IPS-11a (cell line): Measurements from ENCODE around the gene GM2A.
"Not testable (repeated sequence)": the region's sequence is repeated elsewhere in the genome, so short reads cannot be mapped to it uniquely, and the experiment has no call there.

Experiments
- H3K4me3 ChIP-seq: one replicate; pipeline ENCODE4 v1.5.1; 2013; ENCODE audit warnings: low read depth, low read length, control low read depth

Gene GM2A

DNA sequence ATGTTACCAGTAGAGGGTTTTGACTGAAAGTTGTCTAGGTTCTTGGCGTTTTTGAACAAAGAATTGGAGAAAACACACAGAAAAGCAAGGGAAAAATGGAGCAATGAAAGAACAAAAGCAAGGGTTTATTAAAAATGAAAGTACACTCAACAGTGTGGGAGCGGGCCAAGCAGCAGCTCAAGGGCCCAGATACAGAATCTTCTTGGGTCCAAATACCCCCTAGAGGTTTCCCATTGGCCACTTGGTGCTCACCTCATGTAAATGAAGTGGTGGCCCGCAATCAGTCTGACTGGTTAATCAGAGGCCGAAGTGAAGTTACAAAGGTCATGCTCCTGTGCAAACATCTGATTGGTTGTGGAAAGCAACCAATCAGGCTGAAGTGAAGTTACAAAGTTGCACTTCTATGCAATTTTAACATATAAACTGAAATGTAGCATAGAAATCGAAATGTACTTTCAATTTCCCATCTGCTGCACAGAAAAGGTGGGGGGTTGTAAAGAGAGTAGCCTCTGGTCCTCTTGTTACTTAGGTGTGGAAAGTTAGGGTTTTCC lies 1.9 kb upstream of the GM2A start:
- no peak overlapping the region for H3K4me3 ChIP-seq

DNA sequence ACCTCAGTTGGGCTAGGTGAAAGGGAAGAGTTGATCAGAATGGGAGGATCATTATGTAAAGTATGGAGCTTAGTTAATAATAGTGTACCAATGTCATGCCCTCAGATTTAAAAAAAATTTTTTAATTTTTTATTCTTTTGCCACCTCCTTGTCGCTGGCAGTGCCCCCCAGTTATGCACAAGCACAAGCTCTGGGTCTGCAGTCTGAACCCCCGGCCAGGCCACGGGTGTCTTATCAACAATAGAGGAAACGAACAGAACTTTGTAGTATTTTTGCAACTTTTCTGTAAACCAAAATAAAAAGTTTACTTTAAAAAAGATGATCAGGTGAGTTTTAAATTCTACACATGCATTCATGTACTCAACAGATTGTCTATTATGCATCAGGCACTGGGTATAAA lies 1.4 kb upstream of the GM2A start:
- H3K4me3 ChIP-seq, result no peak overlapping the region

- peak overlapping the region; percentile 63 for H3K4me3 ChIP-seq
Measured at GRCh38 chr5:151253605-151253950, 593 bp downstream of the GM2A start.

GRCh38 chr5:151254556-151254955 lies 1.6 kb downstream of the GM2A start:
- H3K4me3 ChIP-seq, result no peak overlapping the region

GRCh38 chr5:151254990-151255389 lies 2.0 kb downstream of the GM2A start:
- H3K4me3 ChIP-seq, result not testable (repeated sequence)

DNA sequence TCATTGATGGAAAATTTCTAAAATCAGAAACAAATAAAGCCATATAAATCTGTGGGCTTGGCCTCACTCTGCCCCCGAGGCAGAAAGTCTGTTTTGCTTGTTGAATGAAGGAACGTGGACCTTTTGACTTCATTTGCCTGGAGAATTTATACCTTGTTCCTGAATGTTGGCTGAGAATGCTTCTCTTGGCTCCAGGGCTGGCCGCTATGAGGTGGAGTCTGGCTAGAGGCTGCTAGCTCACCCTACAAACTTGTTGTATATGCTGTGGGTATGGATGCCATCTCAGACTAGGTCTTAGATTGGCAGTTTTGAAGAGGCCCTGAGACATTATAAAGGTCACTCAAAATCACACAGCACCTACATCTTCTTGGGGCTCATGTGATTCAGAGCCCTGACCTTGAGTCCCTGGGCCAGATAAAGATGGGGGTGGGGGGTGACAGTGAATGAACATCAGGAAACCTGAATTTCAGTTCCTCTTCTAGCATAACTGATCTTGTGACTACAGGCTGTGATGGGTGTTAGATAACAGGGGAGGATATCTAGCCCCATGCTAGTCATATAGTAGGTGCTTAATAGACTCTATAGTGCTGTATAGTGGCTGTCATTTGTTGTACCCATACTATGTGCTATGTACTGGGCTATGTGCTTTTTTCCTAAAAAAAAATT lies 2.8 kb downstream of the GM2A start:
- no peak overlapping the region for H3K4me3 ChIP-seq

DNA sequence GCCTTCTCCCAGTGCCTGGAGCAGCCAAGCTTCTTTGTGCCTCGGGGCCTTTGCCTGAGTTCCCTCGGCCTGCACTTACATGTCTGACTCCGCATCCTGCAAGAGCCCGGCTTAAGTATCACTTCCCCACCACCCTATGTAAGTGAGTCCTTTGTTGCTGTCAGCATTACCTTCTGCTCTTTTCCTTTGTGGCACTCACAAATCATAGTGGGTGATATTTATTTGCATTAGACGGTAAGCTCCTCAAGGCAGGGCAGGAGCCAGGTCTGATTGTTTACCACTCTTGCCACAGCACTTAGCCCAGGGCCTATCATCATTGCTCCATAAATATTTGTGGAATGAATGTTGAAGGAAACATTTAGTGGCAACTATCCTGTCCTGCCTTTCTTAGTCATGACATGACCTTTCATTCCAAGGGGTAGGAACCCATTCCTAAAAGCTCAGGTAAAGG lies 4.8 kb downstream of the GM2A start:
- H3K4me3 ChIP-seq, result no peak overlapping the region

DNA sequence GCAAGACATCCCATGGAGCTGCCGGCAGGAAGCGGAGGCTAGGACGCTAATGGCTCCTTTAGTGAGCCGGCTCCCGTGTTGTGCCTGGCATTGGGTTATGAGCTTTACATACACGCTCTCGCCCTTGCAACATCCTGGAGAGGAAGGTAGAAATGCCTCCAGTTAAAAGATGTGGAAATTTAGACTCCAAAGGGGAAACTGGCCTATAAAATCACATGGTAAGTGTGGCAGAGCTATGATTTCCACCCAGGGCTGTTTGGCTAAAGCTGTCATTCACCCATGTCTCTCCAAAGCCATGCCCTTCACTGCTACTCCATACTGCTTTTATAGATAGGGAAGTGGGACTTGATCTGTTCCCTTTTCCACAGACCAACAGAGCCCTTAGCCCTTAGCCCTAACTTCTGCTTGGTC lies 5.2 kb downstream of the GM2A start:
- no peak overlapping the region for H3K4me3 ChIP-seq

GRCh38 chr5:151258816-151259215 lies 5.8 kb downstream of the GM2A start:
- H3K4me3 ChIP-seq, result no peak overlapping the region

GRCh38 chr5:151259931-151260330 lies 6.9 kb downstream of the GM2A start:
- H3K4me3 ChIP-seq, result no peak overlapping the region

DNA sequence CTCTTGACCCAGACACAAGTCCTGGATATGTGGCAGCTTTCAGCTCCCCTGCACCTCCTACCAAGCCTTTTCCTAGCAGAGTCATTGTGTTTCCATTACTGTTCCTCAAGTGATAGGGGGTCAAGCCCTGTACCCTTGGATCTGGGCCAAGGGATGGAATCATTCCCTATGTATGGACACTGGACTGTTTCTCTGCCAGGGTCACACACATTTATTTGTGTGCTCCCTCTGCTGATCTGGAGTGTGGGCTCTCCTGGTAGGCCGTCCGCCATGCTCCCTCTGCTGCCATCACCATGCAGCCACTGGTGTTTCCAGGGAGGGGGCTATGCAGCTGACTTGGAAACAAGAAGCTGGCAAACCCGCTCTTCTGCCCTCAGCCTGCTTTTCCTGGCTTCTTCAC lies 9.5 kb downstream of the GM2A start:
- no peak overlapping the region for H3K4me3 ChIP-seq

DNA sequence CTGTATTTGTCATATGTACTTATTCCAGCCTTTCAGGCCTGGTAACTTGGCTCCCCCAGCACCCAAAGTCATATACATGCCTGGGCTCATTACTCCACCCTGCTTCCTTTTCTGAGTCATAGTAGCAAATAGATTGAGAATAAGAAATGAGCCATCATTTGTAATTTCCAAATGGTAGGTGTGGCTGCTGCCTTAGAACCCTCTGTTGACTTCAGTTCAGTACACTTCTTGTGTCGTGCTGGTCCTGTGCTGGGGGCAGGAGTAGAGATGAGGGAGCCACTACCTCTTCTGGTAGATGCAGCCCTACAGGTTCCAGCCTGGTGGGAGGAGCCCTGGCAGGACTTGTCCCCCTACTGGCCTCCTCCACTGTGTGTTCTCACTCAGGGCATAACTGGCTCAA lies 11.1 kb downstream of the GM2A start:
- H3K4me3 ChIP-seq, result no peak overlapping the region

- H3K4me3 ChIP-seq, result no peak overlapping the region
Measured at GRCh38 chr5:151267491-151268260, 14.7 kb downstream of the GM2A start.

- H3K4me3 ChIP-seq, result no peak overlapping the region
Measured at GRCh38 chr5:151270599-151270998, 17.6 kb downstream of the GM2A start.

DNA sequence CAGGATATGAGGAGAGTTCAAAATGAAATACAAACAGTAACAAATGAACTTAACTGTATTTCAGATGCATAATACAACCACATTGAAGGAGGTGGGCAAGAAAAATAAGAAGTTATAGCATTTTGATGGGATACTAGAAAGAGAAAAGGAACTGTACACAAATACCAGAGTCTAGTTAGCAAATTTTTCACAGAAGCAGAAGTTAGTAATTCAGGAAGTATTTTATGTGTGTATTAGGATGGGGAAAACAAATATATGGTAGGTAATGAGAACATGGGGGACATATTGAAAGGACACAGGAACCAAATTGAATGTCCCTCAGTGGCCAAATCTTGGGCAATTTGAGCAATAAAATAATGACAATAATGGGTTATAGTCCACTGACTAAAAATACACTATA lies 18.4 kb downstream of the GM2A start:
- H3K4me3 ChIP-seq, result no peak overlapping the region

GRCh38 chr5:151274666-151275065 lies 21.7 kb downstream of the GM2A start:
- no peak overlapping the region for H3K4me3 ChIP-seq

- no peak overlapping the region for H3K4me3 ChIP-seq
Measured at GRCh38 chr5:151275803-151276202, 22.8 kb downstream of the GM2A start.

GRCh38 chr5:151278845-151279244 lies 25.9 kb downstream of the GM2A start:
- H3K4me3 ChIP-seq, result no peak overlapping the region

GRCh38 chr5:151280443-151280842 lies 27.5 kb downstream of the GM2A start:
- H3K4me3 ChIP-seq, result no peak overlapping the region

DNA sequence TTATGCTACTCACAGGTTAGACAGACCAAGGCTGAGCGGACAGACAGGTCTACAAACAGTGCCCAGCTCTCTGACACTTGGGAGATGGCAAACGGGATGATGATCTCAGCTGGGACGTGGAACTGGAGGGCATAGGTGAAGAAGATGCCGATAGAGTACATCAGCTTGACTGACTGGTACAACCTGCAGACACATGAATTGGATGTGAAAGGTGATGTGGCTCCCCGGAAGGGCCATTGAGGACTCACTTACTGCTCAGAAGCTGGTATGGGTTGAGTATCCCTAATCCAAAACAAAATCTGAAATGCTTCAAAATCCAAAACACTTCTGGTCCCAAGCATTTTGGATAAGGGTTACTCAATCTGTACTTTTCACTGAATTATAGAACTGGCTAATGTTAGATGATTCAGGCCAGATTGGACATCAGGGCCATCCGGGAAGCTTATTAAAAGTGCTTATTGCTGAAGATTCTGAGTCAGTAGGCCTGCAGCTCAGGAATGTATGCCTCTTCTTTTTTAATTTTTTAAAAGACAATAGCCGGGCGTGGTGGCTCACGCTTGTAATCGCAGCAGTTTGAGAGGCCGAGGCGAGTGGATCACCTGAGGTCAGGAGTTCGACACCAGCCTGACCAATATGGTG lies 28.1 kb downstream of the GM2A start:
- H3K4me3 ChIP-seq, result no peak overlapping the region

DNA sequence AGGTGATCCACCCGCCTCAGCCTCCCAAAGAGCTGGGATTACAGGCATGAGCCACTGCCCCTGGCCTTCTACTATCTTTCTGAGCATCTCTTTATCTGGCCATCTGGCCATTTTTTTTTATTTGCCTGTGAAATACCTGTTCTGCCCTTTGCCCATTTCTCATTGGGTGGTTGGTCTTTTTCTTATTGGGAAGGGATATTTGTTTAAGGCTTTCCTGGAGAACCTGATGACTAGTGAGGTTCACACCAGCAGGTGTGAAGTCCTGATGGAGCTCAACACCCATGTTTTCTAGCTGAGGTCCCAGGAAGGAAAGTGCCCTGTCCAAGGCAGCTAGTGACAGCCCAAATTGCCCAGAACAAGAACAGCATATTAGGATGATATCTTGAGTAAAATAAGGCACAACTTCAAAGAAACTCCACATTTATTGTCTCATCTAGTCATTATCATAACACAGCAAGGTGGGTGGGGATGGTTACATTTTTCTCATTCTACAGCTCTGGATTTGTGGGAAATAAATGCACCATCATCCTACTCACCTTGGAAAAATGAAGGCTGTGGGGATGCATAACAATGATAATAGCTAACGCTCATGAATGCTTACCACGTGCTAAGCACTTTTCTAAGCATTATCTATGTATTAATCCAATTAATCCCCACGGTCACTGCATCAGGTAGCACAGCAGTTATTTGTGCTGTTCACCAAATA lies 30.3 kb downstream of the GM2A start:
- H3K4me3 ChIP-seq, result no peak overlapping the region
